LNCAP (cell line): ENCODE results near the gene BMPR2.

Source experiments
- TF ChIP-seq, protein P1 (sequence below): fragments of 450-650 bp; IDR thresholded peaks from 2 replicates; pipeline ENCODE4 v1.5.1; 2017; ENCODE audit warnings: mild to moderate bottlenecking

Gene BMPR2

DNA sequence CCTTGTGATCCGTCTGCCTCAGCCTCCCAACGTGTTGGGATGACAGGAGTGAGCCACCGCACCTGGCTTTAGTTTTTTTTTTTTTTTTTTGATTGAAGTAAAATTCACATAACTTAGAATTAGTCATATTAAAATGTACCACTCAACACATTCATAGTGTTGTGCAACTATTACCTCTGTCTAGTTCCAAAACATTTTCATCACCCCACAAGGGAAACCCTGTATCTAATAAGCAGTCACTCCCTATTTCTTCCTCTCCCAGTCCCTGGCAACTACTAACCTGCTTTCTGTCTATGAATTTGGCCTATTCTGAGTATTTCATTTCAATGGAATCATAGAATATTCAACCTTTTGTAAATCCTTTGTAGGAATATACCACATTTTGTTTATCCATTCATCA is 134.8 kb downstream of the BMPR2 start:
- TF ChIP-seq, protein P1, sequence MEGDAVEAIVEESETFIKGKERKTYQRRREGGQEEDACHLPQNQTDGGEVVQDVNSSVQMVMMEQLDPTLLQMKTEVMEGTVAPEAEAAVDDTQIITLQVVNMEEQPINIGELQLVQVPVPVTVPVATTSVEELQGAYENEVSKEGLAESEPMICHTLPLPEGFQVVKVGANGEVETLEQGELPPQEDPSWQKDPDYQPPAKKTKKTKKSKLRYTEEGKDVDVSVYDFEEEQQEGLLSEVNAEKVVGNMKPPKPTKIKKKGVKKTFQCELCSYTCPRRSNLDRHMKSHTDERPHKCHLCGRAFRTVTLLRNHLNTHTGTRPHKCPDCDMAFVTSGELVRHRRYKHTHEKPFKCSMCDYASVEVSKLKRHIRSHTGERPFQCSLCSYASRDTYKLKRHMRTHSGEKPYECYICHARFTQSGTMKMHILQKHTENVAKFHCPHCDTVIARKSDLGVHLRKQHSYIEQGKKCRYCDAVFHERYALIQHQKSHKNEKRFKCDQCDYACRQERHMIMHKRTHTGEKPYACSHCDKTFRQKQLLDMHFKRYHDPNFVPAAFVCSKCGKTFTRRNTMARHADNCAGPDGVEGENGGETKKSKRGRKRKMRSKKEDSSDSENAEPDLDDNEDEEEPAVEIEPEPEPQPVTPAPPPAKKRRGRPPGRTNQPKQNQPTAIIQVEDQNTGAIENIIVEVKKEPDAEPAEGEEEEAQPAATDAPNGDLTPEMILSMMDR = no peak

DNA sequence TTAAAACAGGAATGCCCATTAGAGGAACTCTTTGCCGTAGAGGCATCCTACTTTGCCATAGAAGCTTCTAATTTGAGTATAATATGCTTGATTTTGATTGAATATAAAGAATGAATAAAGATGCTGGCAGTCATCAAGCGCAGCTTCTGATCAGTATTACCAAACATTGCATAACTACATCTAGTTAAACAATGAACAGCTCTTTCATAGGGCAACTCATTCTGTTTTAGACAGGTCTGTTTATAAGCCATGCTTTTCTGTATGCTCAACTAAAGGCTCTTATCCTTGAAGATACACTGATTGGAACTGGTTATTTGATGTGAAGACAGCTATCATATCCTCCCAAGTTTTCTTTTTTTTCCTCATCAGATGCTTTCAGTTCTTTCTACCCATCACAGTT is 136.0 kb downstream of the BMPR2 start:
- TF ChIP-seq, protein P1 = no peak

DNA sequence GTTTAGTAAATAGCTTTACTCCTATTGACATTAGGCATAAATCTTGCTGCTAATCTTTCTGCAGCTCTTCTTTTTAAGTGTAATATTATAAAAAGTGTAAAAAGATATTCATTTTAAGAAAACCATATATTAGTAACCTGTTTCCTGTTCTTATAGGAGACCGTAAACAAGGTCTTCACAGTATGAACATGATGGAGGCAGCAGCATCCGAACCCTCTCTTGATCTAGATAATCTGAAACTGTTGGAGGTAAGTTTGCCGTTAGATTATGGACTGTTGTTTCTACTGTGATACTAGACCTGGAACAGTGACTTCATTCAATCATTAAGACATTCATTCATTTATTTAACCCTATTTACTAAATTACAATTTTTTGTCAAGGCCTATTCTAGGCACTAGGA is 138.6 kb downstream of the BMPR2 start:
- TF ChIP-seq, protein P1 = no peak

DNA sequence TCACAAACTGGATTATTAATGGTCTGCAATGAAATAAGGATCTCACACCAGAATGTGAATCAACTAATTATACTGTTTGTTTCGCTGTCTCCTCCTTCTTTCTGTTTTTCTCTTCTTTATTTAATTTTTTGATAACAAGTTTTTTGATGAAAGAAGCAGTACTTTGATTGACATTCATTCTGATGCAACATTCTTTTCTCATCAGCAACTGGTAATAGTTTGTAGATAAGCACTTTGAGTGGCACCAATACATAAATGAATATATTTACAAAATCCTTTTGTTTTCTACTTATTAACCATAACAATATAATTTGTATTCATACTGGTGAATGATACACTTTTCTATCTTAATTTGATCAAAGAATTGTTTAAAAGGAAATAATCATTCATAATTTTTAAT is 143.3 kb downstream of the BMPR2 start:
- TF ChIP-seq, protein P1 = no peak

DNA sequence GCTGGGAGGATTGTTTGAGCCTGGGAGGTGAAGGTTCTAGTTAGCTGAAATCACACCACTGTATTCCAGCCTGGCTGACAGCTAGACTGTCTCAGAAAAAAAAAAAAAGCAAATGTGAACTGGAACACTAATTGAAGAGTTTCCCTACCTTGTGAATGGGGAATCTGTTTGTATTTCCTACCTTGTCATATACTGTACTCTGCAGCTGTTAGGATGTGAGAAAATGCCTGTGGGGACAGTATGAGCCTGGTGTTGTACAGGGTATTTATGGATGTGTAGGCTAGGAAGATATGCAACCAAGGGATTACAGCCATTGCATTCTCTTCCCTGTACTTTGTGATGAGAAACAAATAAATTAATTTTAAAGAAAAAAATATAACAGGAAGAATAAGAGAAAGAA is 145.3 kb downstream of the BMPR2 start:
- TF ChIP-seq, protein P1 = no peak

DNA sequence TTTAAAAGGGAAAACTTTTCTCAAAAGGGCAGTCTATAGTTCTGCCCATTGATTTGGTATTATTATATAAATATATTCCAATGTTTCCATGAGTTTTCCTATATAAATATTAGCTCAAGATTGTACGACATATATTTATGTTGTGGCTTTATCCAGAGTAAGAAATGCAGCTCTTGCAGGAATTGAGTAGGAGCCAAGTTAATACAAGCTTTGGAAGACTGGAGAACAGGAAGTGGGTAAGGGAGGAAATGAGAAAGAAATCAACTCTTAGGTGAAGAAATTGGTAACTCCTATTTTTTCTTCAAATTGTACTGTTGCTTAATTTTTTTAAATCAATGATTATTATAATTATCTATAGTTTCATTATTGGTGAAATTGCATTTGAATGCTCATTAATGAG is 153.3 kb downstream of the BMPR2 start:
- TF ChIP-seq, protein P1 = no peak

DNA sequence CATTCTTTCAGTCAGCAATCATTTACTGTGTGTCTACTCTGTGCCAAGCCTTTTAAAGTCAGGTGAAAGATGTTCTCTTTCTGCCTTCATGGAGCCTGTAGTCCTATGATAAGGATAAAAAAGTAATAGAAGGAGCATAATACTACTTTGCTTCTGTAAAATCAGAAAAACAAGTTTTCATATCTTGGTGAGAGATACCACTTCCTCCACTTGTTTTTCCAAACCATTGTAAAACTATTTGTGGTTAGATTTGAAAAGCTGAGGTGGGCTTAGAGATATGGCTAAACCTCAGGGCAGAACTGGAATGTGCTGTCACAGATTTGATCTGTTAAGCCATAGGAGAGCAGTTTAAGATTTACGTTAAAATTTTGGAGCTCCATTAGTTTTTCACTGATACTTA is 153.9 kb downstream of the BMPR2 start:
- TF ChIP-seq, protein P1 = no peak

DNA sequence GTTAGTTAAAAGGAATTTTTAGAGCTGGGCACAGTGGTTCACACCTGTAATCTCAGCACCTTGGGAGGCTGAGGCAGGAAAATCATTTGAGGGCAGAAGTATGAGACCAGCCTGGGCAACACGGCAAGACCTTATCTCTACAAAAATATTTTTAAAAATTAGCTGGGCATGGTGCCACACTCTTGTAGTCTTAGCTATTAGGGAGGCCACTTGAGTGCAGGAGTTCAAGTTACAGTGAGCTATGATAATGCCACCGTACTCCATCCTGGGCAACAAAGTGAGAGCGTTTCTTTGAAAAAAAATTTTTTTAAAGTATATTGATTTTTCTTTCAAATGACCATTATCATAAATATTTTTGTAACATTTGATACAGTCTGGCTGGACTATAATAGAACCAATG is 165.0 kb downstream of the BMPR2 start:
- TF ChIP-seq, protein P1 = no peak
